HepG2 (cell line): Measurements from ENCODE around the gene GNG13. TPM values are rescaled to one million over a fixed set of nuclear protein-coding genes. Genes with fewer than 3 reads are reported as not detected.

ENCODE experiments used
- BRD4 ChIP-seq: sonication (generic); formaldehyde crosslinking; IDR thresholded peaks from 2 replicates; pipeline ENCODE4 v1.4.0; 2020; ENCODE audit warnings: missing genetic modification reagents
- NR2F2 ChIP-seq: IDR thresholded peaks from 2 replicates; pipeline ENCODE4 v1.6.1; 2012; ENCODE audit warnings: low read depth, inconsistent platforms, borderline replicate concordance
- RAD21 ChIP-seq: fragments of 450-650 bp; formaldehyde crosslinking; IDR thresholded peaks from 2 replicates; pipeline ENCODE4 v1.5.0; 2020; ENCODE audit warnings: mild to moderate bottlenecking
- RBFOX2 ChIP-seq: fragments of 200-400 bp; formaldehyde crosslinking; IDR thresholded peaks from 2 replicates; pipeline ENCODE4 v1.6.1; 2017; ENCODE audit warnings: low read depth, mild to moderate bottlenecking, low read length
- REL ChIP-seq: sonication (generic); formaldehyde crosslinking; conservative IDR thresholded peaks from 2 replicates; pipeline ENCODE4 v1.8.0; 2022; ENCODE audit warnings: mild to moderate bottlenecking, missing genetic modification reagents, moderate library complexity
- TRIM24 ChIP-seq: sonication (generic); formaldehyde crosslinking; IDR thresholded peaks from 2 replicates; pipeline ENCODE4 v1.8.0; 2022; ENCODE audit warnings: mild to moderate bottlenecking, missing genetic modification reagents
- WIZ ChIP-seq: sonication (generic); formaldehyde crosslinking; IDR thresholded peaks from 2 replicates; pipeline ENCODE4 v1.5.1; 2020; ENCODE audit warnings: mild to moderate bottlenecking, missing genetic modification reagents
- ZC3H13 ChIP-seq: sonication (generic); formaldehyde crosslinking; IDR thresholded peaks from 2 replicates; pipeline ENCODE4 v1.8.1; 2023; ENCODE audit warnings: mild to moderate bottlenecking, missing genetic modification reagents, moderate library complexity
- ZFP41 ChIP-seq: sonication (generic); formaldehyde crosslinking; IDR thresholded peaks from 2 replicates; pipeline ENCODE4 v1.4.0; 2020; ENCODE audit warnings: mild to moderate bottlenecking, missing genetic modification reagents, borderline replicate concordance
- ZFY ChIP-seq: sonication (generic); formaldehyde crosslinking; IDR thresholded peaks from 2 replicates; pipeline ENCODE4 v1.4.0; 2020; ENCODE audit warnings: missing genetic modification reagents
- ZNF101 ChIP-seq: sonication (generic); formaldehyde crosslinking; IDR thresholded peaks from 2 replicates; pipeline ENCODE4 v1.4.0; 2020; ENCODE audit warnings: mild to moderate bottlenecking, low read depth, missing genetic modification reagents, borderline replicate concordance
- ZNF263 ChIP-seq: sonication (generic); formaldehyde crosslinking; IDR thresholded peaks from 2 replicates; pipeline ENCODE4 v1.4.0; 2020; ENCODE audit warnings: missing genetic modification reagents
- ZNF589 ChIP-seq: sonication (generic); formaldehyde crosslinking; conservative IDR thresholded peaks from 2 replicates; pipeline ENCODE4 v1.8.0; 2022; ENCODE audit warnings: mild to moderate bottlenecking, moderate library complexity, missing genetic modification reagents
- ZNF674 ChIP-seq: sonication (generic); formaldehyde crosslinking; IDR thresholded peaks from 2 replicates; pipeline ENCODE4 v1.5.0; 2020; ENCODE audit warnings: low read depth, mild to moderate bottlenecking, missing genetic modification reagents
- ZNF850 ChIP-seq: sonication (generic); formaldehyde crosslinking; conservative IDR thresholded peaks from 2 replicates; pipeline ENCODE4 v1.9.0; 2021; ENCODE audit warnings: mild to moderate bottlenecking, missing genetic modification reagents
- ZSCAN12 ChIP-seq: sonication (generic); formaldehyde crosslinking; IDR thresholded peaks from 2 replicates; pipeline ENCODE4 v1.9.0; 2021; ENCODE audit warnings: mild to moderate bottlenecking, missing genetic modification reagents
- polyA plus RNA-seq, 8 experiments: library from polyadenylated mRNA; depleted of rRNA in 3 of 8; stranded (reverse) in 7 of 8; unstranded in 1 of 8; fragments of >200 nt; fragmentation: Illumina TruSeq in 4 of 8; extraction: Trizol in 4 of 8; gene quantifications; 2 replicates each; pipeline versions ENCODE4 v1.2.1 to v1.2.3, GENCODE V29; 2011 to 2016; ENCODE audit warnings: low read depth in 4 of 8, missing spikeins in 1 of 8, mixed read lengths in 1 of 8; ENCODE audit not compliant: insufficient read depth in 1 of 8
- total RNA-seq, 5 experiments: library from RNA; depleted of rRNA; stranded (reverse); fragments of >200 nt; fragmentation: Illumina TruSeq; extraction: Trizol; gene quantifications; 2 replicates each; pipeline ENCODE4 v1.2.3, GENCODE V29; 2016; ENCODE audit warnings: low read depth in 1 of 5
- TF ChIP-seq, protein P1 (sequence below): sonication (generic); formaldehyde crosslinking; IDR thresholded peaks from 2 replicates; pipeline ENCODE4 v1.5.0; 2020; ENCODE audit warnings: mild to moderate bottlenecking, missing genetic modification reagents, borderline replicate concordance
- TF ChIP-seq, protein P2 (sequence below): sonication (generic); formaldehyde crosslinking; IDR thresholded peaks from 2 replicates; pipeline ENCODE4 v1.9.0; 2021; ENCODE audit warnings: mild to moderate bottlenecking, missing genetic modification reagents
- TF ChIP-seq, protein P3 (sequence below): sonication (generic); formaldehyde crosslinking; IDR thresholded peaks from 2 replicates; pipeline ENCODE4 v1.4.0; 2020; ENCODE audit warnings: missing genetic modification reagents

Gene GNG13
- total and polyA plus RNA-seq, 2 of the 13 experiments (the other 11 are each of a cell fraction or from before 2014, with no cell fraction given), result not detected

DNA sequence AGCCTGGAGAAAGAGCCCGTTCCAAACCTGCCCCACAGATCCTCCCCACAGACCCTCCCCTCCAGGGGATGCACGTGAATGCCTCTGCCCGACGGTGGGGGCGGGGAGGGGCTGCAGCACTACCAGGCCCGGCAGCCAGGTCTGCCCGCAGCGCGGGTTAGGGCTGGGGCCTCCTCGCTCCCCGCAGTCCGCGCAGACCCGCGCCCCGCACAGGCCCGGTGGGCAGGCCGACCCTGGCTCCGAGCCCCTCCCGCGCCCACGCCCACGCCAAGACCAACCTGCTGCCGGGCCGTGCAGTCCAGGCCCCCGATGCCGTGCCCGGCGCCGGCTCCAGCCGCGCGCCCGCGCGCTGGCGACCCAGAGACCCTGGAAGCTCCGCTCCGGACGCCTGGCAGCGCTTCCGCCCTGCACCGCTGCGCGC is 12.5 kb downstream of the GNG13 start, which contains the start of gene RPUSD1 (continued):
- TF ChIP-seq, protein P1, sequence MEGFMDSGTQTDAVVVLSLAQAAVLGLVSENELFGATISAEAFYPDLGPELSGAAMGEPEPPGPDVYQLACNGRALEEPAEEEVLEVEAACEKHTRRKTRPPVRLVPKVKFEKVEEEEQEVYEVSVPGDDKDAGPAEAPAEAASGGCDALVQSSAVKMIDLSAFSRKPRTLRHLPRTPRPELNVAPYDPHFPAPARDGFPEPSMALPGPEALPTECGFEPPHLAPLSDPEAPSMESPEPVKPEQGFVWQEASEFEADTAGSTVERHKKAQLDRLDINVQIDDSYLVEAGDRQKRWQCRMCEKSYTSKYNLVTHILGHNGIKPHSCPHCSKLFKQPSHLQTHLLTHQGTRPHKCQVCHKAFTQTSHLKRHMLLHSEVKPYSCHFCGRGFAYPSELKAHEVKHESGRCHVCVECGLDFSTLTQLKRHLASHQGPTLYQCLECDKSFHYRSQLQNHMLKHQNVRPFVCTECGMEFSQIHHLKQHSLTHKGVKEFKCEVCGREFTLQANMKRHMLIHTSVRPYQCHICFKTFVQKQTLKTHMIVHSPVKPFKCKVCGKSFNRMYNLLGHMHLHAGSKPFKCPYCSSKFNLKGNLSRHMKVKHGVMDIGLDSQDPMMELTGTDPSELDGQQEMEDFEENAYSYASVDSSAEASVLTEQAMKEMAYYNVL (CRISPR knock-in tag), result no peak
- TF ChIP-seq WIZ (CRISPR knock-in tag) (no peak), BRD4 (CRISPR knock-in tag) (no peak), ZNF850 (no peak), ZC3H13 (CRISPR knock-in tag) (0 out of 2 replicates have a peak, but pooled peaks have one; percentile 30), ZNF263 (no peak), RAD21 (CRISPR knock-in tag) (peak; percentile 53; the same call in 1 of the 2 replicates), ZSCAN12 (no peak), REL (CRISPR knock-in tag) (peak; percentile 22; the same call in 1 of the 2 replicates), ZFP41 (CRISPR knock-in tag) (no peak), NR2F2 (no peak), ZNF589 (CRISPR knock-in tag) (no peak), RBFOX2 (peak; percentile 49; the same call in 1 of the 2 replicates), ZNF674 (no peak), ZNF101 (CRISPR knock-in tag) (no peak), TRIM24 (CRISPR knock-in tag) (no peak), ZFY (peak; percentile 92)
- TF ChIP-seq, protein P2, sequence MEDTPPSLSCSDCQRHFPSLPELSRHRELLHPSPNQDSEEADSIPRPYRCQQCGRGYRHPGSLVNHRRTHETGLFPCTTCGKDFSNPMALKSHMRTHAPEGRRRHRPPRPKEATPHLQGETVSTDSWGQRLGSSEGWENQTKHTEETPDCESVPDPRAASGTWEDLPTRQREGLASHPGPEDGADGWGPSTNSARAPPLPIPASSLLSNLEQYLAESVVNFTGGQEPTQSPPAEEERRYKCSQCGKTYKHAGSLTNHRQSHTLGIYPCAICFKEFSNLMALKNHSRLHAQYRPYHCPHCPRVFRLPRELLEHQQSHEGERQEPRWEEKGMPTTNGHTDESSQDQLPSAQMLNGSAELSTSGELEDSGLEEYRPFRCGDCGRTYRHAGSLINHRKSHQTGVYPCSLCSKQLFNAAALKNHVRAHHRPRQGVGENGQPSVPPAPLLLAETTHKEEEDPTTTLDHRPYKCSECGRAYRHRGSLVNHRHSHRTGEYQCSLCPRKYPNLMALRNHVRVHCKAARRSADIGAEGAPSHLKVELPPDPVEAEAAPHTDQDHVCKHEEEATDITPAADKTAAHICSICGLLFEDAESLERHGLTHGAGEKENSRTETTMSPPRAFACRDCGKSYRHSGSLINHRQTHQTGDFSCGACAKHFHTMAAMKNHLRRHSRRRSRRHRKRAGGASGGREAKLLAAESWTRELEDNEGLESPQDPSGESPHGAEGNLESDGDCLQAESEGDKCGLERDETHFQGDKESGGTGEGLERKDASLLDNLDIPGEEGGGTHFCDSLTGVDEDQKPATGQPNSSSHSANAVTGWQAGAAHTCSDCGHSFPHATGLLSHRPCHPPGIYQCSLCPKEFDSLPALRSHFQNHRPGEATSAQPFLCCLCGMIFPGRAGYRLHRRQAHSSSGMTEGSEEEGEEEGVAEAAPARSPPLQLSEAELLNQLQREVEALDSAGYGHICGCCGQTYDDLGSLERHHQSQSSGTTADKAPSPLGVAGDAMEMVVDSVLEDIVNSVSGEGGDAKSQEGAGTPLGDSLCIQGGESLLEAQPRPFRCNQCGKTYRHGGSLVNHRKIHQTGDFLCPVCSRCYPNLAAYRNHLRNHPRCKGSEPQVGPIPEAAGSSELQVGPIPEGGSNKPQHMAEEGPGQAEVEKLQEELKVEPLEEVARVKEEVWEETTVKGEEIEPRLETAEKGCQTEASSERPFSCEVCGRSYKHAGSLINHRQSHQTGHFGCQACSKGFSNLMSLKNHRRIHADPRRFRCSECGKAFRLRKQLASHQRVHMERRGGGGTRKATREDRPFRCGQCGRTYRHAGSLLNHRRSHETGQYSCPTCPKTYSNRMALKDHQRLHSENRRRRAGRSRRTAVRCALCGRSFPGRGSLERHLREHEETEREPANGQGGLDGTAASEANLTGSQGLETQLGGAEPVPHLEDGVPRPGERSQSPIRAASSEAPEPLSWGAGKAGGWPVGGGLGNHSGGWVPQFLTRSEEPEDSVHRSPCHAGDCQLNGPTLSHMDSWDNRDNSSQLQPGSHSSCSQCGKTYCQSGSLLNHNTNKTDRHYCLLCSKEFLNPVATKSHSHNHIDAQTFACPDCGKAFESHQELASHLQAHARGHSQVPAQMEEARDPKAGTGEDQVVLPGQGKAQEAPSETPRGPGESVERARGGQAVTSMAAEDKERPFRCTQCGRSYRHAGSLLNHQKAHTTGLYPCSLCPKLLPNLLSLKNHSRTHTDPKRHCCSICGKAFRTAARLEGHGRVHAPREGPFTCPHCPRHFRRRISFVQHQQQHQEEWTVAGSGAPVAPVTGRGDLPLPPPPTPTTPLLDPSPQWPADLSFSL, result no peak
- TF ChIP-seq, protein P3, sequence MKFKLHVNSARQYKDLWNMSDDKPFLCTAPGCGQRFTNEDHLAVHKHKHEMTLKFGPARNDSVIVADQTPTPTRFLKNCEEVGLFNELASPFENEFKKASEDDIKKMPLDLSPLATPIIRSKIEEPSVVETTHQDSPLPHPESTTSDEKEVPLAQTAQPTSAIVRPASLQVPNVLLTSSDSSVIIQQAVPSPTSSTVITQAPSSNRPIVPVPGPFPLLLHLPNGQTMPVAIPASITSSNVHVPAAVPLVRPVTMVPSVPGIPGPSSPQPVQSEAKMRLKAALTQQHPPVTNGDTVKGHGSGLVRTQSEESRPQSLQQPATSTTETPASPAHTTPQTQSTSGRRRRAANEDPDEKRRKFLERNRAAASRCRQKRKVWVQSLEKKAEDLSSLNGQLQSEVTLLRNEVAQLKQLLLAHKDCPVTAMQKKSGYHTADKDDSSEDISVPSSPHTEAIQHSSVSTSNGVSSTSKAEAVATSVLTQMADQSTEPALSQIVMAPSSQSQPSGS (CRISPR knock-in tag), result no peak
